H1 (cell line): ENCODE data around the gene TMC6.
"Not testable (repeated sequence)": the region's sequence is repeated elsewhere in the genome, so short reads cannot be mapped to it uniquely, and the experiment has no call there.

ENCODE experiments used
- CBX5 ChIP-seq: fragments of 300-800, 300-1000 bp; sonication (generic); IDR thresholded peaks from 2 replicates; pipeline ENCODE4 v1.7.1; 2016; ENCODE audit warnings: antibody characterized with exemption, low read length, low read depth
- CTCF ChIP-seq, 3 experiments: IDR thresholded peaks; 1 replicate in 2 of 3; 2 replicates in 1 of 3; pipeline versions ENCODE4 v1.5.1 to v1.6.1; 2011; ENCODE audit warnings: low read length in 3 of 3, mild to moderate bottlenecking in 3 of 3, inconsistent platforms in 2 of 3, low read depth in 1 of 3, moderate library complexity in 1 of 3; ENCODE audit not compliant: insufficient read depth in 1 of 3; ENCODE audit errors: control extremely low read depth in 1 of 3
- JUND ChIP-seq: IDR thresholded peaks from 2 replicates; pipeline ENCODE4 v1.6.1; 2011; ENCODE audit warnings: mild to moderate bottlenecking, improper control_type of control experiment, low read length
- POLR2A ChIP-seq, 2 experiments: IDR thresholded peaks; 1 replicate in 1 of 2; 2 replicates in 1 of 2; pipeline ENCODE4 v1.6.1; 2011; ENCODE audit warnings: low read depth in 2 of 2, low read length in 2 of 2, mild to moderate bottlenecking in 2 of 2; ENCODE audit errors: control extremely low read depth in 1 of 2
- POLR2AphosphoS5 ChIP-seq: IDR thresholded peaks from 2 replicates; pipeline ENCODE4 v1.6.1; 2011; ENCODE audit warnings: low read depth, low read length
- RNF2 ChIP-seq: fragments of 200-900, 300-1000 bp; sonication (generic); IDR thresholded peaks from 2 replicates; pipeline ENCODE4 v1.7.1; 2016; ENCODE audit warnings: borderline replicate concordance, low read depth, mild to moderate bottlenecking, antibody characterized with exemption, low read length; ENCODE audit not compliant: poor library complexity, severe bottlenecking; ENCODE audit errors: missing control alignments
- SAP30 ChIP-seq: fragments of 300-600 bp; sonication (generic); IDR thresholded peaks from 2 replicates; pipeline ENCODE4 v1.7.1; 2012; ENCODE audit warnings: low read length, moderate library complexity, mild to moderate bottlenecking, inconsistent platforms; ENCODE audit not compliant: insufficient read depth, insufficient replicate concordance
- SIX5 ChIP-seq: IDR thresholded peaks from 2 replicates; pipeline ENCODE4 v1.6.1; 2011; ENCODE audit warnings: mild to moderate bottlenecking, low read depth, low read length
- SRF ChIP-seq: IDR thresholded peaks from 2 replicates; pipeline ENCODE4 v1.6.1; 2011; ENCODE audit warnings: mild to moderate bottlenecking, low read depth, low read length, moderate library complexity
- SUZ12 ChIP-seq: fragments of 200-600 bp; sonication (generic); IDR thresholded peaks from 2 replicates; pipeline ENCODE4 v1.6.1; 2012; ENCODE audit warnings: mild to moderate bottlenecking, inconsistent platforms, low read length, moderate library complexity, mixed read lengths
- TAF7 ChIP-seq: optimal IDR thresholded peaks from 2 replicates; pipeline ENCODE3; 2011; ENCODE audit warnings: low read depth, mild to moderate bottlenecking, inconsistent platforms, low read length, moderate library complexity, borderline replicate concordance

GRCh38 chr17:78115803-78116202 is 12.8 kb downstream of the TMC6 start:
- not testable (repeated sequence) for TF ChIP-seq JUND; POLR2AphosphoS5; SUZ12; CTCF (IDR thresholded peaks at IDR 0.05; ENCODE audit: control extremely low read depth in 1 of 3, insufficient read depth in 1 of 3, low read depth in 1 of 3, low read length in 3 of 3); CBX5; SAP30; SIX5; TAF7; SRF; RNF2; POLR2A (IDR thresholded peaks at IDR 0.05; ENCODE audit: control extremely low read depth in 1 of 2, low read depth in 2 of 2, low read length in 2 of 2)
